Endothelial cell (in vitro differentiated cells): Measurements from ENCODE around the gene TMEM237. TPM values are rescaled to one million over a fixed set of nuclear protein-coding genes. Genes with fewer than 3 reads are reported as not detected.

ENCODE experiments used
- DNase-seq: peaks from one replicate; pipeline ENCODE4 v3.0.0; 2021; ENCODE audit warnings: low spot score
- H3K27ac Mint-ChIP-seq: one replicate; pipeline ENCODE4 v1.8.0; 2021; ENCODE audit warnings: mixed read lengths, inconsistent platforms; ENCODE audit not compliant: unreplicated experiment
- H3K27me3 Mint-ChIP-seq: one replicate; pipeline ENCODE4 v1.8.0; 2021; ENCODE audit warnings: mild to moderate bottlenecking, moderate library complexity, mixed read lengths, inconsistent platforms; ENCODE audit not compliant: unreplicated experiment
- H3K36me3 Mint-ChIP-seq: one replicate; pipeline ENCODE4 v1.8.0; 2021; ENCODE audit warnings: mild to moderate bottlenecking, low read depth, mixed read lengths, inconsistent platforms; ENCODE audit not compliant: unreplicated experiment
- H3K4me1 Mint-ChIP-seq: one replicate; pipeline ENCODE4 v1.8.0; 2021; ENCODE audit warnings: mild to moderate bottlenecking, mixed read lengths, inconsistent platforms; ENCODE audit not compliant: unreplicated experiment
- H3K4me3 Mint-ChIP-seq: one replicate; pipeline ENCODE4 v1.8.0; 2021; ENCODE audit warnings: mild to moderate bottlenecking, mixed read lengths, inconsistent platforms; ENCODE audit not compliant: unreplicated experiment
- H3K9me3 Mint-ChIP-seq: one replicate; pipeline ENCODE4 v1.8.0; 2021; ENCODE audit warnings: mixed read lengths, inconsistent platforms; ENCODE audit not compliant: unreplicated experiment
- CTCF ChIP-seq: fragments of 200-600 bp; sonication (generic); IDR thresholded peaks from one replicate; pipeline ENCODE4 v1.5.0; 2021; ENCODE audit warnings: antibody characterized with exemption; ENCODE audit not compliant: unreplicated experiment
- long read RNA-seq: library from polyadenylated mRNA; unstranded; transcript quantifications from one replicate; pipeline ENCODE4 v2.0.0, GENCODE V29; 2020; ENCODE audit not compliant: unreplicated experiment
- total RNA-seq: library from RNA; stranded (reverse); fragmentation: NEBNext Ultra II Directional; extraction: Animal tissue kit (Norgen Biotek cat#: 25700); gene quantifications from one replicate; pipeline ENCODE4 v1.2.1, GENCODE V29; 2021; ENCODE audit not compliant: unreplicated experiment

TMEM237 gene
- total RNA-seq, result 22.3 TPM
- long read RNA-seq, partial matches to known transcripts, result 0 of 6 reads
- long read RNA-seq, other reads (novel, unspliced or antisense), result 4 of 6 reads

- Mint-ChIP-seq H3K4me1 (peaks cover 12% of the 10 kb centered on the region), H3K36me3 (peaks cover 7% of the 10 kb centered on the region), H3K9me3 (no peaks in the 10 kb centered on the region), H3K27ac (peak within 1 kb of the TSS; percentile 95), H3K27me3 (peaks cover 4% of the 10 kb centered on the region), H3K4me3 (peak within 1 kb of the TSS; percentile 94)
- peak; percentile 47 for DNase-seq
- no peak for TF ChIP-seq CTCF
Measured at GRCh38 chr2:201643216-201643890, at the start of gene TMEM237. Gene TMEM237 (minus strand): TSS chr2:201643503. CDS start chr2:201643400, 103 bp downstream.

- Mint-ChIP-seq H3K9me3 (no peaks in the 10 kb centered on the region), H3K27ac (no peak overlapping the region), H3K27me3 (peaks cover 3% of the 10 kb centered on the region), H3K36me3 (no peaks in the 10 kb centered on the region), H3K4me3 (no peak overlapping the region), H3K4me1 (no peaks in the 10 kb centered on the region)
- DNase-seq, result no peak
- TF ChIP-seq CTCF, result no peak
Measured at GRCh38 chr2:201685156-201685555, 41.9 kb upstream of the TMEM237 start.

GRCh38 chr2:201680743-201681142 is 37.4 kb upstream of the TMEM237 start:
- H3K36me3 Mint-ChIP-seq, result no peaks in the 10 kb centered on the region
- H3K4me3 Mint-ChIP-seq, result no peak overlapping the region
- peak; percentile 44 for TF ChIP-seq CTCF
- H3K27ac Mint-ChIP-seq, result no peak overlapping the region
- no peaks in the 10 kb centered on the region for H3K4me1 Mint-ChIP-seq
- peak; percentile 57 for DNase-seq
- H3K9me3 Mint-ChIP-seq, result no peaks in the 10 kb centered on the region
- H3K27me3 Mint-ChIP-seq, result peaks cover 5% of the 10 kb centered on the region

- H3K9me3 Mint-ChIP-seq, result no peaks in the 10 kb centered on the region
- H3K27me3 Mint-ChIP-seq, result peaks cover 5% of the 10 kb centered on the region
- no peak for TF ChIP-seq CTCF
- no peaks in the 10 kb centered on the region for H3K4me1 Mint-ChIP-seq
- H3K27ac Mint-ChIP-seq, result no peak overlapping the region
- no peaks in the 10 kb centered on the region for H3K36me3 Mint-ChIP-seq
- H3K4me3 Mint-ChIP-seq, result no peak overlapping the region
- DNase-seq, result no peak
Measured at GRCh38 chr2:201678401-201678800, 35.1 kb upstream of the TMEM237 start.

GRCh38 chr2:201675454-201675853 is 32.2 kb upstream of the TMEM237 start:
- Mint-ChIP-seq H3K27ac (no peak overlapping the region), H3K9me3 (no peaks in the 10 kb centered on the region), H3K4me3 (no peak overlapping the region), H3K27me3 (peaks cover 4% of the 10 kb centered on the region), H3K36me3 (no peaks in the 10 kb centered on the region), H3K4me1 (no peaks in the 10 kb centered on the region)
- no peak for DNase-seq
- TF ChIP-seq CTCF, result no peak
